ENCODE data around the gene NUP107. TPM values are rescaled to one million over a fixed set of nuclear protein-coding genes. Genes with fewer than 3 reads are reported as not detected.

The NUP107 gene
- total and polyA plus RNA-seq, 8 donors = 28.3 to 79.4 (median 77.4) TPM

GRCh38 chr12:68665016-68665569, 21.7 kb upstream of the NUP107 start:
- Histone ChIP-seq H3K9me3 (no peaks in the 10 kb centered on the region), H3K27ac (no peak overlapping the region), H3K27me3 (no peaks in the 10 kb centered on the region), H3K36me3 (peaks cover 0 to 30% of the 10 kb centered on the region in 2 donors), H3K4me3 (no peak overlapping the region), H3K4me1 (no peaks in the 10 kb centered on the region)
- TF ChIP-seq CTCF (IDR thresholded peaks at IDR 0.05) = no peak
- ATAC-seq = no peak
- DNase-seq = no peak
- intact Hi-C loops (cut with DNase I) = no loop called here

- Histone ChIP-seq H3K36me3 (peaks cover 0 to 13% of the 10 kb centered on the region in 2 donors), H3K4me1 (no peaks in the 10 kb centered on the region), H3K27ac (no peak overlapping the region), H3K27me3 (no peaks in the 10 kb centered on the region), H3K9me3 (no peaks in the 10 kb centered on the region), H3K4me3 (no peak overlapping the region)
- intact Hi-C loops (cut with DNase I) = no loop called here
- ATAC-seq (no peak), DNase-seq (no peak)
- no peak for TF ChIP-seq CTCF (IDR thresholded peaks at IDR 0.05)
Measured at GRCh38 chr12:68667291-68667690, 19.5 kb upstream of the NUP107 start.

GRCh38 chr12:68667896-68668295, 18.9 kb upstream of the NUP107 start:
- H3K9me3 ChIP-seq = no peaks in the 10 kb centered on the region
- intact Hi-C loops (cut with DNase I) = no loop called here
- peaks cover 0 to 8% of the 10 kb centered on the region in 2 donors for H3K36me3 ChIP-seq
- H3K27me3 ChIP-seq = no peaks in the 10 kb centered on the region
- H3K4me1 ChIP-seq = no peaks in the 10 kb centered on the region
- TF ChIP-seq CTCF (IDR thresholded peaks at IDR 0.05) = no peak
- no peak for ATAC-seq
- no peak for DNase-seq
- H3K4me3 ChIP-seq = no peak overlapping the region
- no peak overlapping the region for H3K27ac ChIP-seq

GRCh38 chr12:68671179-68671578, 15.6 kb upstream of the NUP107 start:
- ATAC-seq (no peak), DNase-seq (no peak)
- Histone ChIP-seq H3K9me3 (no peaks in the 10 kb centered on the region), H3K36me3 (no peaks in the 10 kb centered on the region), H3K27ac (no peak overlapping the region), H3K4me3 (no peak overlapping the region), H3K27me3 (no peaks in the 10 kb centered on the region), H3K4me1 (peaks cover 0 to 11% of the 10 kb centered on the region in 2 donors)
- intact Hi-C loops (cut with DNase I) = no loop called here
- TF ChIP-seq CTCF (IDR thresholded peaks at IDR 0.05) = no peak

GRCh38 chr12:68673788-68674187, 13.0 kb upstream of the NUP107 start:
- no peak for DNase-seq
- no peak for ATAC-seq
- no peak for TF ChIP-seq CTCF (IDR thresholded peaks at IDR 0.05)
- H3K9me3 ChIP-seq = no peaks in the 10 kb centered on the region
- H3K4me1 ChIP-seq = peaks cover 0 to 14% of the 10 kb centered on the region in 2 donors
- H3K4me3 ChIP-seq = no peak overlapping the region
- intact Hi-C loops (cut with DNase I) = no loop called here
- H3K27ac ChIP-seq = no peak overlapping the region
- no peaks in the 10 kb centered on the region for H3K27me3 ChIP-seq
- H3K36me3 ChIP-seq = no peaks in the 10 kb centered on the region

Measured in left lung (tissue), 10 donors.